Measurements from ENCODE around the gene SLC5A6. TPM values are rescaled to one million over a fixed set of nuclear protein-coding genes. Genes with fewer than 3 reads are reported as not detected.

The SLC5A6 gene
- total RNA-seq, 1 donor from 2014 or later, result 66.7 TPM

DNA sequence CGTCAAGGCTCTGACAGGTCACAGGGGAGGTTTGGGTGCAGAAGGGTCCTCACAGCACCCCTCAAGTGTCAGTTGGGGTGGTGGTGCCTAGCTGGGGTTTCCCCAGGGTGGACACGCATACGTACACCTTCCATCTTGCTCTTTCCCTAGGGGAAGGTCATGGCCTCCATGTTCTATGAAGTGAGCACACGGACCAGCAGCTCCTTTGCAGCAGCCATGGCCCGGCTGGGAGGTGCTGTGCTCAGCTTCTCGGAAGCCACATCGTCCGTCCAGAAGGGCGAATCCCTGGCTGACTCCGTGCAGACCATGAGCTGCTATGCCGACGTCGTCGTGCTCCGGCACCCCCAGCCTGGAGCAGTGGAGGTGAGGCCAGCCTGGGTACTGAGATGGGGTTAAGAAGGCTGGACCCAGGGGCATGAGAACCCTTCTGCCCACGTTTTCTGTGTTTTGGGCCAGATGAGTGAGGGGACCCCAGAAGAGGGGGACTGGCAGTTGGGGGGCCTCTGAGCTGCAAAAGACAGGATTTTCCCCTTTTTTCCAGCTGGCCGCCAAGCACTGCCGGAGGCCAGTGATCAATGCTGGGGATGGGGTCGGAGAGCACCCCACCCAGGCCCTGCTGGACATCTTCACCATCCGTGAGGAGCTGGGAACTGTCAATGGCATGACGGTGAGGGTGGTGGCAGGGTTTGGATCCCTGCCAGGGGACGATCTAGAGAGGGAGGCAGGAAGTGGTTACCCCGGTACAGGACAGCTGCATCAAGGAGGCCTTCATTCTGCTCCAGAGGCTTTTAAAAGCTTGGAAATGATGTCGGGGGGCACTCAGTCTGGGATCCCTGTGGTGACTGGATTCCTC, 29.9 kb upstream of the SLC5A6 start:
- Mint-ChIP-seq H3K9me3 (ENCODE audit: low read depth) (no peaks in the 10 kb centered on the region), H3K36me3 (ENCODE audit: insufficient read depth) (peaks cover 15% of the 10 kb centered on the region), H3K27me3 (no peaks in the 10 kb centered on the region), H3K4me3 (ENCODE audit: low read depth) (no peak overlapping the region), H3K4me1 (ENCODE audit: low read depth) (no peaks in the 10 kb centered on the region), H3K27ac (no peak overlapping the region)
- no peak for DNase-seq (ENCODE audit: low spot score, unreplicated experiment)
- TF ChIP-seq, protein P1, sequence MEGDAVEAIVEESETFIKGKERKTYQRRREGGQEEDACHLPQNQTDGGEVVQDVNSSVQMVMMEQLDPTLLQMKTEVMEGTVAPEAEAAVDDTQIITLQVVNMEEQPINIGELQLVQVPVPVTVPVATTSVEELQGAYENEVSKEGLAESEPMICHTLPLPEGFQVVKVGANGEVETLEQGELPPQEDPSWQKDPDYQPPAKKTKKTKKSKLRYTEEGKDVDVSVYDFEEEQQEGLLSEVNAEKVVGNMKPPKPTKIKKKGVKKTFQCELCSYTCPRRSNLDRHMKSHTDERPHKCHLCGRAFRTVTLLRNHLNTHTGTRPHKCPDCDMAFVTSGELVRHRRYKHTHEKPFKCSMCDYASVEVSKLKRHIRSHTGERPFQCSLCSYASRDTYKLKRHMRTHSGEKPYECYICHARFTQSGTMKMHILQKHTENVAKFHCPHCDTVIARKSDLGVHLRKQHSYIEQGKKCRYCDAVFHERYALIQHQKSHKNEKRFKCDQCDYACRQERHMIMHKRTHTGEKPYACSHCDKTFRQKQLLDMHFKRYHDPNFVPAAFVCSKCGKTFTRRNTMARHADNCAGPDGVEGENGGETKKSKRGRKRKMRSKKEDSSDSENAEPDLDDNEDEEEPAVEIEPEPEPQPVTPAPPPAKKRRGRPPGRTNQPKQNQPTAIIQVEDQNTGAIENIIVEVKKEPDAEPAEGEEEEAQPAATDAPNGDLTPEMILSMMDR (IDR thresholded peaks at IDR 0.05; ENCODE audit: unreplicated experiment), result no peak

DNA sequence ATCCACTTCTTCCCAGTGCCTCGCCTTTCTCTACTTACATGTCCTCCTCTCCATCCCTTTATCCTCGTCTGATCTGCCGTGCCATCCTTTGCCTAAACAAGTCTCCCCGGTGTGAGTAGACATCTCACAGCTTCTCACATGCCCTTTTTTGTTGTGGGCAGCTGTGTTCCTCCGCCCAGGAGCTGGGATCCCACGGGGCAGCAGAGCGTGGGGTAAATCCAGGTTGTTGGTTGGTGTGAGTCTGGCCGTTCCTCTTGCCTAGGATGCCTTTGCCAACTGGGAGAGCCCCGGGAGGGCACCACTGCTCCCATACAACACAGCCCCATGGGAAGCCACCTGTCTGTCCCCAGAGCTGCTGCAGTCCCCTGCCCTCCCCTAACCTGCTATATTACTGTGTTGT, 28.3 kb upstream of the SLC5A6 start:
- TF ChIP-seq, protein P1 (IDR thresholded peaks at IDR 0.05; ENCODE audit: unreplicated experiment), result no peak
- DNase-seq (ENCODE audit: low spot score, unreplicated experiment), result no peak
- no peaks in the 10 kb centered on the region for H3K9me3 Mint-ChIP-seq (ENCODE audit: low read depth)
- H3K27me3 Mint-ChIP-seq, result no peaks in the 10 kb centered on the region
- H3K27ac Mint-ChIP-seq, result no peak overlapping the region
- H3K4me3 Mint-ChIP-seq (ENCODE audit: low read depth), result no peak overlapping the region
- H3K36me3 Mint-ChIP-seq (ENCODE audit: insufficient read depth), result peaks cover 19% of the 10 kb centered on the region
- H3K4me1 Mint-ChIP-seq (ENCODE audit: low read depth), result no peaks in the 10 kb centered on the region

DNA sequence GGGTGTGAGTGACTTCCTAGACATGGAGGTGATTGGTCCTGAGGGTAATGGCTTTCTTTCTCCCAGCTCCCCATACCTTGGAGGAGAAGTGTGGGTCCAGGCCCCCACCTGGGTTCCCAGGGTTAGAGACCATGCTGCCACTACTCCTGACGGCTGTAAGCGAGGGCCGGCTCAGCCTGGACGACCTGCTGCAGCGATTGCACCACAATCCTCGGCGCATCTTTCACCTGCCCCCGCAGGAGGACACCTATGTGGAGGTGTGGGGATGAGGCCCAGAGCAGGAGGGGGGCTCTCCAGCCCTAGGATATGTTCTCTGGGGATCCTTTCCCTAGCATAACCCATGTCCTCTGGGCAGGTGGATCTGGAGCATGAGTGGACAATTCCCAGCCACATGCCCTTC, 26.9 kb upstream of the SLC5A6 start:
- H3K36me3 Mint-ChIP-seq (ENCODE audit: insufficient read depth), result peaks cover 24% of the 10 kb centered on the region

DNA sequence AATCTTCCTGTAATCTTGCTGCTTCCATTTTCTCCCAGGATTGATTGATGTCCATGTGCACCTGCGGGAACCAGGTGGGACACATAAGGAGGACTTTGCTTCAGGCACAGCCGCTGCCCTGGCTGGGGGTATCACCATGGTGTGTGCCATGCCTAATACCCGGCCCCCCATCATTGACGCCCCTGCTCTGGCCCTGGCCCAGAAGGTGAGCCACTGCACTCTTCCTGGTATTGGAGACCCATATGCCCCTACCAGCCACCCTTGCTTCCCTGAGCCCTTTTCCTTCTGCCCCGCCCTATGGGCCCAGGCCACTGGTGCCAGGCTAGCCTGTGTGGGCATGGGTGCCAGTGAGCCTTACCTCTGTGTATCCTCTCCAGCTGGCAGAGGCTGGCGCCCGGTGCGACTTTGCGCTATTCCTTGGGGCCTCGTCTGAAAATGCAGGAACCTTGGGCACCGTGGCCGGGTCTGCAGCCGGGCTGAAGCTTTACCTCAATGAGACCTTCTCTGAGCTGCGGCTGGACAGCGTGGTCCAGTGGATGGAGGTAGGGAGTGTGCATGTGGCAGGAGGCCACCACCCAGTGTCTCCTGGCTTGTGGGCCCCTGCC, 25.4 kb upstream of the SLC5A6 start:
- Mint-ChIP-seq H3K27ac (no peak overlapping the region), H3K9me3 (ENCODE audit: low read depth) (no peaks in the 10 kb centered on the region), H3K4me3 (ENCODE audit: low read depth) (no peak overlapping the region), H3K36me3 (ENCODE audit: insufficient read depth) (peaks cover 32% of the 10 kb centered on the region), H3K4me1 (ENCODE audit: low read depth) (no peaks in the 10 kb centered on the region), H3K27me3 (no peaks in the 10 kb centered on the region)
- TF ChIP-seq, protein P1 (IDR thresholded peaks at IDR 0.05; ENCODE audit: unreplicated experiment), result no peak
- no peak for DNase-seq (ENCODE audit: low spot score, unreplicated experiment)

More for the DNA sequence above, 26.9 kb upstream of the SLC5A6 start:
- H3K4me1 Mint-ChIP-seq (ENCODE audit: low read depth), result no peaks in the 10 kb centered on the region
- TF ChIP-seq, protein P1 (IDR thresholded peaks at IDR 0.05; ENCODE audit: unreplicated experiment), result no peak
- no peak for DNase-seq (ENCODE audit: low spot score, unreplicated experiment)
- H3K27ac Mint-ChIP-seq, result no peak overlapping the region
- H3K4me3 Mint-ChIP-seq (ENCODE audit: low read depth), result no peak overlapping the region
- no peaks in the 10 kb centered on the region for H3K27me3 Mint-ChIP-seq
- H3K9me3 Mint-ChIP-seq (ENCODE audit: low read depth), result no peaks in the 10 kb centered on the region

DNA sequence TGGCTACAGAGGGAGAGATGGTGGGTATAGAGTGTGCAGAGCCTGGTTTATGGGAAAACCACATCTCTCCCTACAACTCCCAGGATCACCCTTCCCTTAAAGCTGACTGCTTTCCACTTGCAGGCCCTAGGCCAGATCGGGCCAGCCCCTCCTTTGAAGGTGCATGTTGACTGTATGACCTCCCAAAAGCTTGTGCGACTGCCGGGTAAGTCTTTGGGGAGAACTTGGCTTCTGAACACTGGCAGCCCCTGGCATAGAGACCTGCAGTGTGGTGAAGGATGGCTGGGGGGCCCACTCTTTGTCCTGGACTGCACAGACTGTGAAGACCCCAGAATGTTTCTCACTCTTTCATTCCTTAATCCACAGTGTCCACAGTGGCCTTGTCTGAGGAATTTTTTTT, 24.6 kb upstream of the SLC5A6 start:
- Mint-ChIP-seq H3K4me1 (ENCODE audit: low read depth) (no peaks in the 10 kb centered on the region), H3K4me3 (ENCODE audit: low read depth) (no peak overlapping the region), H3K27me3 (no peaks in the 10 kb centered on the region), H3K9me3 (ENCODE audit: low read depth) (no peaks in the 10 kb centered on the region), H3K27ac (no peak overlapping the region), H3K36me3 (ENCODE audit: insufficient read depth) (peaks cover 36% of the 10 kb centered on the region)
- DNase-seq (ENCODE audit: low spot score, unreplicated experiment), result no peak
- TF ChIP-seq, protein P1 (IDR thresholded peaks at IDR 0.05; ENCODE audit: unreplicated experiment), result no peak
